Vagina (tissue), 2 donors: ENCODE data around the gene INHBB. TPM values are rescaled to one million over a fixed set of nuclear protein-coding genes. Genes with fewer than 3 reads are reported as not detected.

Source experiments
- DNase-seq, 2 donors: peaks; one replicate each; pipeline ENCODE4 v3.0.0-alpha.2; 2017; ENCODE audit errors: extremely low spot score in 2 of 2
- H3K27ac ChIP-seq: fragments of 200-600 bp; sonication (generic); one replicate; pipeline ENCODE4 v1.5.1; 2019
- H3K27me3 ChIP-seq: fragments of 200-600 bp; sonication (generic); one replicate; pipeline ENCODE4 v1.5.1; 2019
- H3K36me3 ChIP-seq, 2 donors: fragments of 200-600 bp; sonication (generic); one replicate each; pipeline ENCODE4 v1.5.1; 2017 to 2019
- H3K4me1 ChIP-seq: fragments of 200-600 bp; sonication (generic); one replicate; pipeline ENCODE4 v1.5.1; 2019
- H3K4me3 ChIP-seq, 2 donors: fragments of 200-600 bp; sonication (generic); 1 replicate in 1 of 2; 2 replicates in 1 of 2; pipeline ENCODE4 v1.5.1; 2016 to 2019
- H3K9me3 ChIP-seq: fragments of 200-600 bp; sonication (generic); one replicate; pipeline ENCODE4 v1.5.1; 2019
- POLR2A ChIP-seq, 2 donors: fragments of 450-650 bp; IDR thresholded peaks; one replicate each; pipeline ENCODE4 v1.6.1; 2017; ENCODE audit warnings: antibody characterized with exemption in 2 of 2, mild to moderate bottlenecking in 2 of 2, moderate library complexity in 2 of 2
- POLR2AphosphoS5 ChIP-seq, 2 donors: sonication (generic); formaldehyde crosslinking; IDR thresholded peaks; one replicate each; pipeline ENCODE4 v1.9.0; 2017; ENCODE audit warnings: antibody characterized with exemption in 2 of 2, mild to moderate bottlenecking in 2 of 2, low read depth in 1 of 2; ENCODE audit not compliant: insufficient read depth in 1 of 2
- intact Hi-C: fragments of 100-400 bp; cut with DNase I; formaldehyde crosslinking; loops from one replicate; pipeline ENCODE4 v1.15.1; 2023
- total RNA-seq: library from RNA; depleted of rRNA; stranded (reverse); fragments of >200 nt; gene quantifications from one replicate; pipeline ENCODE4 v1.2.3, GENCODE V29; 2016
- TF ChIP-seq, protein P1 (sequence below), 3 experiments: fragments of 450-650 bp in 2 of 3; fragments of 200-600 bp in 1 of 3; sonication (generic) in 1 of 3; IDR thresholded peaks; one replicate each; pipeline ENCODE4 v1.5.1; 2017 to 2019; ENCODE audit warnings: antibody characterized with exemption in 3 of 3, mild to moderate bottlenecking in 2 of 3, moderate library complexity in 2 of 3

Gene INHBB
- total RNA-seq, 1 donor from 2014 or later: 19.4 TPM

DNA sequence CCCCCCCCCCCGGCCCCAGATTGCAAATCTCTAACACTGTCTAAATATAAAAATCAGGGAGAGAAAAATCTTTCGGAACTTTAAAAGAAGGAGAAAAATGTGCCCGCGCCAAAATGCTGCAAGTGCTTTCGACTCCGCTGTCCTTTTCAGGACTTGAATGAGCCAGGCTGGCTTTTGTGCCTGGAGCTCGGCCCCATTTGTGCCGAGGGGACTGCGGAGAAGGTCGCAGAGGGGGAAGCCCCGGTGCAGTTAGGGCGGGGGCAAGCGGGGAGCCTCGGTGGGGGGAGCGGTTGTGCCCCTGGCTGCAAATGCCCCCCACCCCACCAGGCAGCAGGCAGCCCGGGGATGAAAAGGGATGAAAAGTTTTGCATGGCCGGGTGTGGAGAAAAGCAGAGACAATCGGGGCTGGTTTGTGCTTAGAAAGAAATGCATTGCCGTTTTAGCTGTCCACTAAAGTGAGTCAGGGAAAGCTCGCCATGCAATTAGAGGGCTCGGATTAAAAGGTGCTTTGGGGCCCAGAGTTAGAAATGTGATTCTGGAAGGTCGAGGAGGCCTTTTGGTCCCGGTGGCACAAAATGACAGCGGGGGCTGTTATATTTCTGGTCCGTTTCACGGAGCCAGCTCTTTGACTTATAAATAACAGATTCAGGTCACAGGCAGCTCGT, 1.6 kb downstream of the INHBB start:
- Histone ChIP-seq H3K4me1 (peaks cover 40% of the 10 kb centered on the region), H3K4me3 (peak overlapping the region; percentile 61 to 62), H3K27ac (peak overlapping the region; percentile 68), H3K36me3 (no peaks in the 10 kb centered on the region), H3K9me3 (no peaks in the 10 kb centered on the region), H3K27me3 (no peaks in the 10 kb centered on the region)
- TF ChIP-seq POLR2A (IDR thresholded peaks at IDR 0.05): no peak
- no peak for DNase-seq
- intact Hi-C loops: loop anchor here (10.0 kb wide), 1 partner anchor 737 kb away; no protein-coding TSS in a partner anchor

DNA sequence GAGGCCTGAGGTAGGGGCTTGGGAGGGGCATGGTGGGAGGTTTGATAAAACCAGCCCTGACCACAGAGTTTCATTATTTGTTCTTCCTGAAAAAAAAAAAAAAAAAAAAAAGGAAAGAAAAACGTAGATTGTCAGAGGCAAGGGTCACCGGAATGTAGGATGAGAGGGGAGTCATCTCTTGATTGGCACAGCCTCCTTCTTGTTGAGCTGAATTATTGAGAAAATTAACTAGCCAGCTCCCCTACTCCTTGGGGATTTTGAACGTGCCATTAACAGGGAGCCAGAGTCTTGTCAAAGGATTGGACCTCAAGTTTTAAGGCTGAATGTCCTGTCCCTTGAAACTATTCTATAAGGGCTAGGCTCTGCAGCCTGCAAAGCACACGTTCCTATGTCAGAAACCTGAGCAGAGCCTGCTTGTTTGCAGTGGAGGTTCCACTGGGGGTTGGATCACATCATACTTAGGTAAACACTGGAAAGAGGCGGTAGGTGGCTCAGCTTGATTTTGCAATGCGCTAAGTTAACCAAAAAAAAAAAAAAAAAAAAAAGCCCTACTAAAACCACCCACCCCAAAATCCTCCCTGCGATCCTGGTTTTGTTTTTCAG, 2.3 kb downstream of the INHBB start:
- Histone ChIP-seq H3K4me3 (peak overlapping the region in 1 of 2 donors; percentile 61), H3K27me3 (no peaks in the 10 kb centered on the region)

DNA sequence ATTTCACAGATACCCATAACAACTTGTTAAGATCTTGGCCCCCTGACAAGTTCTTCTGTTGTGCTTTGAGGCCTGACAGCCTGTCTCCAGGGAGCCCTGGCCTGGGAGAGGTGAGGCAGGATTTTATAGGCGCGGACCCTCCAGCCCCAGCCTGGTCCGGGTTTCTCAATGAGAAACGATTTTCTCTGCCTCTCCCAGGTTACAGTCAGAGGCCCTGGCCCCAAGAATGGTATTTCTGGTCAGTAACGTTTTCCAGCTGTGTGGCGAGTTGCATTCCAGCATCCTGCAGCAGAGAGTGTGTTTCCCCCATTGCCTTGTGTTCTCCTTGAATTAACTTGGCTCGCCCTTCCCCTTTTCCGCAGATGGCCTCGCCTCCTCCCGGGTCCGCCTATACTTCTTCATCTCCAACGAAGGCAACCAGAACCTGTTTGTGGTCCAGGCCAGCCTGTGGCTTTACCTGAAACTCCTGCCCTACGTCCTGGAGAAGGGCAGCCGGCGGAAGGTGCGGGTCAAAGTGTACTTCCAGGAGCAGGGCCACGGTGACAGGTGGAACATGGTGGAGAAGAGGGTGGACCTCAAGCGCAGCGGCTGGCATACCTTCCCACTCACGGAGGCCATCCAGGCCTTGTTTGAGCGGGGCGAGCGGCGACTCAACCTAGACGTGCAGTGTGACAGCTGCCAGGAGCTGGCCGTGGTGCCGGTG, 3.0 kb downstream of the INHBB start:
- H3K27ac ChIP-seq: no peak overlapping the region
- intact Hi-C loops: loop anchor here (10.0 kb wide), 1 partner anchor 736 kb away; no protein-coding TSS in a partner anchor
- TF ChIP-seq, protein P1, sequence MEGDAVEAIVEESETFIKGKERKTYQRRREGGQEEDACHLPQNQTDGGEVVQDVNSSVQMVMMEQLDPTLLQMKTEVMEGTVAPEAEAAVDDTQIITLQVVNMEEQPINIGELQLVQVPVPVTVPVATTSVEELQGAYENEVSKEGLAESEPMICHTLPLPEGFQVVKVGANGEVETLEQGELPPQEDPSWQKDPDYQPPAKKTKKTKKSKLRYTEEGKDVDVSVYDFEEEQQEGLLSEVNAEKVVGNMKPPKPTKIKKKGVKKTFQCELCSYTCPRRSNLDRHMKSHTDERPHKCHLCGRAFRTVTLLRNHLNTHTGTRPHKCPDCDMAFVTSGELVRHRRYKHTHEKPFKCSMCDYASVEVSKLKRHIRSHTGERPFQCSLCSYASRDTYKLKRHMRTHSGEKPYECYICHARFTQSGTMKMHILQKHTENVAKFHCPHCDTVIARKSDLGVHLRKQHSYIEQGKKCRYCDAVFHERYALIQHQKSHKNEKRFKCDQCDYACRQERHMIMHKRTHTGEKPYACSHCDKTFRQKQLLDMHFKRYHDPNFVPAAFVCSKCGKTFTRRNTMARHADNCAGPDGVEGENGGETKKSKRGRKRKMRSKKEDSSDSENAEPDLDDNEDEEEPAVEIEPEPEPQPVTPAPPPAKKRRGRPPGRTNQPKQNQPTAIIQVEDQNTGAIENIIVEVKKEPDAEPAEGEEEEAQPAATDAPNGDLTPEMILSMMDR (IDR thresholded peaks at IDR 0.05): no peak
- no peak for TF ChIP-seq POLR2AphosphoS5 (IDR thresholded peaks at IDR 0.05; ENCODE audit: insufficient read depth in 1 of 2, low read depth in 1 of 2)
- no peak for TF ChIP-seq POLR2A (IDR thresholded peaks at IDR 0.05)

More for the DNA sequence above, 2.3 kb downstream of the INHBB start:
- no peaks in the 10 kb centered on the region for H3K36me3 ChIP-seq
- peaks cover 34% of the 10 kb centered on the region for H3K4me1 ChIP-seq
- no peak for TF ChIP-seq POLR2AphosphoS5 (IDR thresholded peaks at IDR 0.05; ENCODE audit: insufficient read depth in 1 of 2, low read depth in 1 of 2)
- TF ChIP-seq, protein P1 (IDR thresholded peaks at IDR 0.05): no peak
- TF ChIP-seq POLR2A (IDR thresholded peaks at IDR 0.05): no peak
- DNase-seq: no peak
- intact Hi-C loops: loop anchor here (10.0 kb wide), 1 partner anchor 737 kb away; no protein-coding TSS in a partner anchor
- H3K9me3 ChIP-seq: no peaks in the 10 kb centered on the region
- no peak overlapping the region for H3K27ac ChIP-seq

DNA sequence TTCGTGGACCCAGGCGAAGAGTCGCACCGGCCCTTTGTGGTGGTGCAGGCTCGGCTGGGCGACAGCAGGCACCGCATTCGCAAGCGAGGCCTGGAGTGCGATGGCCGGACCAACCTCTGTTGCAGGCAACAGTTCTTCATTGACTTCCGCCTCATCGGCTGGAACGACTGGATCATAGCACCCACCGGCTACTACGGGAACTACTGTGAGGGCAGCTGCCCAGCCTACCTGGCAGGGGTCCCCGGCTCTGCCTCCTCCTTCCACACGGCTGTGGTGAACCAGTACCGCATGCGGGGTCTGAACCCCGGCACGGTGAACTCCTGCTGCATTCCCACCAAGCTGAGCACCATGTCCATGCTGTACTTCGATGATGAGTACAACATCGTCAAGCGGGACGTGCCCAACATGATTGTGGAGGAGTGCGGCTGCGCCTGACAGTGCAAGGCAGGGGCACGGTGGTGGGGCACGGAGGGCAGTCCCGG, 3.5 kb downstream of the INHBB start:
- TF ChIP-seq POLR2A (IDR thresholded peaks at IDR 0.05) (no peak), POLR2AphosphoS5 (IDR thresholded peaks at IDR 0.05; ENCODE audit: insufficient read depth in 1 of 2, low read depth in 1 of 2) (no peak)
- TF ChIP-seq, protein P1 (IDR thresholded peaks at IDR 0.05): no peak
- Histone ChIP-seq H3K4me3 (no peak overlapping the region), H3K36me3 (no peaks in the 10 kb centered on the region), H3K27me3 (no peaks in the 10 kb centered on the region), H3K27ac (no peak overlapping the region), H3K4me1 (peaks cover 24% of the 10 kb centered on the region), H3K9me3 (no peaks in the 10 kb centered on the region)
- DNase-seq: no peak
- intact Hi-C loops: loop anchor here (10.0 kb wide), 1 partner anchor 735 kb away; no protein-coding TSS in a partner anchor

More for the DNA sequence above, 3.0 kb downstream of the INHBB start:
- Histone ChIP-seq H3K27me3 (no peaks in the 10 kb centered on the region), H3K36me3 (no peaks in the 10 kb centered on the region), H3K4me1 (peaks cover 28% of the 10 kb centered on the region), H3K4me3 (no peak overlapping the region), H3K9me3 (no peaks in the 10 kb centered on the region)
- no peak for DNase-seq

DNA sequence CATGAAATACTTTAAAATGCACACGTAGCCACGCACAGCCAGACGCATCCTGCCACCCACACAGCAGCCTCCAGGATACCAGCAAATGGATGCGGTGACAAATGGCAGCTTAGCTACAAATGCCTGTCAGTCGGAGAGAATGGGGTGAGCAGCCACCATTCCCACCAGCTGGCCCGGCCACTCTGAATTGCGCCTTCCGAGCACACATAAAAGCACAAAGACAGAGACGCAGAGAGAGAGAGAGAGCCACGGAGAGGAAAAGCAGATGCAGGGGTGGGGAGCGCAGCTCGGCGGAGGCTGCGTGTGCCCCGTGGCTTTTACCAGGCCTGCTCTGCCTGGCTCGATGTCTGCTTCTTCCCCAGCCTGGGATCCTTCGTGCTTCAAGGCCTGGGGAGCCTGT, 4.1 kb downstream of the INHBB start:
- Histone ChIP-seq H3K4me1 (peaks cover 19% of the 10 kb centered on the region), H3K36me3 (no peaks in the 10 kb centered on the region), H3K27me3 (no peaks in the 10 kb centered on the region), H3K27ac (no peak overlapping the region), H3K4me3 (no peak overlapping the region), H3K9me3 (no peaks in the 10 kb centered on the region)
- intact Hi-C loops: no loop called here
- TF ChIP-seq POLR2AphosphoS5 (IDR thresholded peaks at IDR 0.05; ENCODE audit: insufficient read depth in 1 of 2, low read depth in 1 of 2) (no peak), POLR2A (IDR thresholded peaks at IDR 0.05) (no peak)
- TF ChIP-seq, protein P1 (IDR thresholded peaks at IDR 0.05): no peak
- no peak for DNase-seq
